A673 (cell line): ENCODE results near the gene CEP85. TPM values are rescaled to one million over a fixed set of nuclear protein-coding genes. Genes with fewer than 3 reads are reported as not detected.

Source experiments
- BruUV-seq: library from RNA; stranded (reverse); fragments of 400-500 nt; replicated peaks from 2 replicates; lab custom pipeline; 2021; lab: Mats Ljungman, UMichigan
- CTCF ChIA-PET: fragments of 300-600 bp; sonication (Branson Sonifier 250); formaldehyde crosslinking; loops from one replicate; lab custom pipeline; 2022; ENCODE audit warnings: antibody characterized with exemption; lab: Charles Lee
- POLR2A ChIA-PET: fragments of 300-600 bp; sonication (Branson Sonifier 250); formaldehyde crosslinking; loops from one replicate; lab custom pipeline; 2022; ENCODE audit warnings: antibody characterized with exemption; ENCODE audit not compliant: low non-redundant PET; lab: Charles Lee
- DNase-seq: peaks from one replicate; pipeline ENCODE4 v3.0.0-alpha.2; 2015; ENCODE audit warnings: low spot score
- H3K27ac ChIP-seq: fragments of 200-600 bp; sonication (generic); 2 replicates; pipeline ENCODE4 v1.5.1; 2016; ENCODE audit warnings: mixed run types, low read depth, mild to moderate bottlenecking, mixed read lengths, antibody characterized with exemption, low read length; ENCODE audit not compliant: poor library complexity, severe bottlenecking
- H3K27me3 ChIP-seq: fragments of 200-600 bp; sonication (generic); replicated peaks from 2 replicates; pipeline ENCODE4 v1.6.1; 2017; ENCODE audit warnings: mixed run types, low read depth, mild to moderate bottlenecking, mixed read lengths, antibody characterized with exemption, low read length; ENCODE audit not compliant: insufficient read depth, poor library complexity
- H3K36me3 ChIP-seq: fragments of 200-600 bp; sonication (generic); 2 replicates; pipeline ENCODE4 v1.6.1; 2016; ENCODE audit warnings: mixed run types, mild to moderate bottlenecking, mixed read lengths, antibody characterized with exemption, low read length; ENCODE audit not compliant: insufficient read depth, poor library complexity, severe bottlenecking
- H3K4me1 ChIP-seq: fragments of 200-600 bp; sonication (generic); 2 replicates; pipeline ENCODE4 v1.6.1; 2017; ENCODE audit warnings: mixed run types, mild to moderate bottlenecking, mixed read lengths, antibody characterized with exemption, low read length; ENCODE audit not compliant: insufficient read depth, poor library complexity, severe bottlenecking
- H3K4me3 ChIP-seq: fragments of 200-600 bp; sonication (generic); 2 replicates; pipeline ENCODE4 v1.5.1; 2016; ENCODE audit warnings: low read depth, mixed run types, mild to moderate bottlenecking, mixed read lengths, low read length; ENCODE audit not compliant: poor library complexity, severe bottlenecking
- H3K9me3 ChIP-seq: fragments of 200-600 bp; sonication (generic); 2 replicates; pipeline ENCODE4 v1.6.1; 2016; ENCODE audit warnings: mixed run types, low read depth, mild to moderate bottlenecking, mixed read lengths, antibody characterized with exemption, low read length; ENCODE audit not compliant: poor library complexity, severe bottlenecking
- CTCF ChIP-seq: fragments of 300-800, 200-600 bp; sonication (generic); conservative IDR thresholded peaks from 2 replicates; pipeline ENCODE4 v1.5.1; 2017; ENCODE audit warnings: low read depth, mild to moderate bottlenecking, antibody characterized with exemption, low read length, moderate library complexity, mixed read lengths
- EZH2 ChIP-seq: fragments of 200-600 bp; sonication (generic); IDR thresholded peaks from 2 replicates; pipeline ENCODE4 v1.6.1; 2017; ENCODE audit warnings: borderline replicate concordance, low read depth, mild to moderate bottlenecking, mixed read lengths, antibody characterized with exemption, low read length; ENCODE audit not compliant: poor library complexity, severe bottlenecking
- intact Hi-C: fragments of 100-400 bp; cut with micrococcal nuclease; formaldehyde crosslinking; loops from one replicate; pipeline ENCODE4 v1.10.0; 2022; ENCODE audit not compliant: unreplicated experiment
- total RNA-seq: library from RNA; stranded (reverse); gene quantifications from 2 replicates; pipeline ENCODE4 v1.2.3, GENCODE V29; 2021

Gene CEP85
- total RNA-seq, 1 experiment from 2014 or later = 51.3 TPM

GRCh38 chr1:26268290-26269197 lies 34.5 kb downstream of the CEP85 start:
- DNase-seq = no peak
- Histone ChIP-seq H3K4me3 (no peak overlapping the region), H3K27ac (no peak overlapping the region), H3K36me3 (peaks cover 80% of the 10 kb centered on the region), H3K9me3 (peaks cover 15% of the 10 kb centered on the region), H3K4me1 (no peaks in the 10 kb centered on the region), H3K27me3 (no peaks in the 10 kb centered on the region)
- ChIA-PET CTCF (no interaction called here), POLR2A (no interaction called here)
- no peak for TF ChIP-seq CTCF
- TF ChIP-seq EZH2 = no peak
- intact Hi-C loops = no loop called here
- no TSS peak for BruUV-seq

- BruUV-seq = no TSS peak
- CTCF ChIA-PET = no interaction called here
- DNase-seq = no peak
- POLR2A ChIA-PET = no interaction called here
- no peak overlapping the region for H3K27ac ChIP-seq
- peaks cover 15% of the 10 kb centered on the region for H3K9me3 ChIP-seq
- intact Hi-C loops = no loop called here
- no peaks in the 10 kb centered on the region for H3K27me3 ChIP-seq
- no peak overlapping the region for H3K4me3 ChIP-seq
- H3K36me3 ChIP-seq = peaks cover 79% of the 10 kb centered on the region
- no peaks in the 10 kb centered on the region for H3K4me1 ChIP-seq
- TF ChIP-seq EZH2 (no peak), CTCF (no peak)
These were observed 35.2 kb downstream of the CEP85 start for GRCh38 chr1:26269198-26269550.

- peak overlapping the region; percentile 75 for H3K27ac ChIP-seq
- peaks cover 35% of the 10 kb centered on the region for H3K4me1 ChIP-seq
- no TSS peak for BruUV-seq
- no peaks in the 10 kb centered on the region for H3K9me3 ChIP-seq
- no peak for DNase-seq
- TF ChIP-seq EZH2 (no peak), CTCF (no peak)
- ChIA-PET POLR2A (interaction anchor here (0.7 kb wide), 1 partner anchor 106 kb away, joined by 5 read pairs; no protein-coding TSS in a partner anchor), CTCF (interaction anchor here (1.3 kb wide), 2 partner anchors 47 to 170 kb away, joined by 4 to 5 read pairs; no protein-coding TSS in a partner anchor)
- H3K4me3 ChIP-seq = no peak overlapping the region
- H3K27me3 ChIP-seq = no peaks in the 10 kb centered on the region
- H3K36me3 ChIP-seq = peaks cover 56% of the 10 kb centered on the region
- intact Hi-C loops = loop anchor here (5.0 kb wide), 1 partner anchor 38 kb away; no protein-coding TSS in a partner anchor
These were observed 40.9 kb downstream of the CEP85 start for GRCh38 chr1:26274801-26275425.
